ENCODE results near the gene HCRTR1.

The HCRTR1 gene

GRCh38 chr1:31617218-31617915 lies at the start of gene HCRTR1:
Gene HCRTR1 (plus strand): TSS chr1:31617689. CDS start chr1:31619193, 1,504 bp downstream.
- no peak for DNase-seq

- DNase-seq, result no peak
Observed at GRCh38 chr1:31567956-31568570, 49.4 kb upstream of the HCRTR1 start.

GRCh38 chr1:31568895-31569595 lies 48.4 kb upstream of the HCRTR1 start:
- DNase-seq, result no peak

- no peak for DNase-seq
Observed at GRCh38 chr1:31569596-31570173, 47.8 kb upstream of the HCRTR1 start.

GRCh38 chr1:31570228-31570627 lies 47.3 kb upstream of the HCRTR1 start:
- DNase-seq, result no peak

GRCh38 chr1:31570906-31571305 lies 46.6 kb upstream of the HCRTR1 start:
- DNase-seq, result no peak

GRCh38 chr1:31571340-31572295 lies 45.9 kb upstream of the HCRTR1 start:
- no peak for DNase-seq

GRCh38 chr1:31572323-31573104 lies 45.0 kb upstream of the HCRTR1 start:
- no peak for DNase-seq

GRCh38 chr1:31573261-31573660 lies 44.2 kb upstream of the HCRTR1 start:
- no peak for DNase-seq

GRCh38 chr1:31574749-31575368 lies 42.6 kb upstream of the HCRTR1 start:
- DNase-seq, result no peak

GRCh38 chr1:31575369-31576140 lies 41.9 kb upstream of the HCRTR1 start:
- DNase-seq, result no peak

GRCh38 chr1:31576201-31576669 lies 41.3 kb upstream of the HCRTR1 start, which contains the start of gene TINAGL1:
Gene TINAGL1 (plus strand): TSS chr1:31576515. CDS start chr1:31577149, 634 bp downstream.
- DNase-seq, result no peak

GRCh38 chr1:31576743-31577455 lies 40.6 kb upstream of the HCRTR1 start:
- no peak for DNase-seq

- DNase-seq, result no peak
Observed at GRCh38 chr1:31577515-31578192, 39.8 kb upstream of the HCRTR1 start.

- DNase-seq, result no peak
Observed at GRCh38 chr1:31579374-31579773, 38.1 kb upstream of the HCRTR1 start.

GRCh38 chr1:31580513-31580870 lies 37.0 kb upstream of the HCRTR1 start:
- no peak for DNase-seq

GRCh38 chr1:31580891-31581603 lies 36.4 kb upstream of the HCRTR1 start:
- DNase-seq, result no peak

All from CD4-positive, alpha-beta T cell treated with Interleukin-10 for 1 hour (primary cell).